ENCODE measurements around the gene SLC8A2.

The SLC8A2 gene

DNA sequence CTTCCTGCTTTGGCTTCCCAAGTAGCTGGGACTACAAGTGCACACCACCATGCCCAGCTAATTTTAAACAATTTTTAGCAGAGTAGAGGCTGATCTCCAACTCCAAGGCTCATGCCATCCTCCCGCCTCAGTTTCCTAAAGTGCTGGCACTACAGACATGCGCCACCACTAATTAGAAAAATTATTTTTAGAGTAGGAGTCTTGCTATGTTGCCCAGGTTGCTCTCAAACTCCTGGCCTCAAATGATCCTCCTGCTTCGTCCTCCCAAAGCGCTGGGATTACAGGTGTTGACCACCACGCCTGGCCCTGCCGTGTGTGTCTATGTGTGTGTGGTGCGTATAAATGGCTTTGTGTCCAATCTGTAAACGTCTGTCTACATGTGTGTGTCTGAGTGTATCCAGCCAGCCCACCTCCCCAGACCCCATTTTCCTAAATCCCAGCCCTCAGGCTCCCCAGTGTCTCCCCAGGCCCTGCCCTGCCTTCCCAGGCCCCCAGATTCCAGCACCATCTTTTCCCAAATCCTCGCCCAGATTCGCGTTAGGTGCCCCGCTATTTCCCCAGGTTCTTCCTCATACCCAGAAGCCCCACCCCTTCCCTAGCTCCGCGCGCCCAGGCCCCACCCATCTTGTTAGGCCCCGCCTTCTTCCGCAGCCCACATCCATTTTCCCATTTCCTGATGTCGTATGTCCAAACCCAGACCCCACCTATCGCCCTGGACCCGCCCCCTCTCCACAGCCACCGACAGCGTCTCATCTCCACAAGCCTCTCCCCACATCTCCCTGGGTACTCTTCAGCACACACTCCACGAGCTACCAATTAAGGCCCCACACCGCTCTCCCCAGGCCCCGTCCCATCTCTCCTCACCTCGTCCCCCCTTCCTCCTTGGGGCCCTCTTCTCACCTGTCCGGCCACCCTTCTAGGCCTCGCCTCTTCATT lies 24.9 kb downstream of the SLC8A2 start:
- Histone ChIP-seq H3K9ac (ENCODE audit: low read length in 5 of 5) (no peak overlapping the region), H3K4me3 (ENCODE audit: low read depth in 1 of 5, low read length in 5 of 5) (peak overlapping the region in 3 of 5 donors; percentile 10 to 59 (median 34)), H3K9me3 (ENCODE audit: control insufficient read depth in 5 of 5, low read length in 5 of 5) (no peaks in the 10 kb centered on the region), H3K27ac (ENCODE audit: low read depth, low read length) (no peak overlapping the region), H3K4me1 (ENCODE audit: control insufficient read depth in 5 of 5, insufficient read depth in 5 of 5, low read length in 5 of 5) (peaks cover 0 to 26% (median 11%) of the 10 kb centered on the region in 5 donors), H3K27me3 (ENCODE audit: control insufficient read depth in 5 of 5, insufficient read depth in 4 of 5, low read length in 5 of 5) (peaks cover 36 to 86% (median 72%) of the 10 kb centered on the region in 5 donors), H3K36me3 (ENCODE audit: control insufficient read depth in 5 of 5, insufficient read depth in 5 of 5, low read length in 5 of 5) (no peaks in the 10 kb centered on the region)

DNA sequence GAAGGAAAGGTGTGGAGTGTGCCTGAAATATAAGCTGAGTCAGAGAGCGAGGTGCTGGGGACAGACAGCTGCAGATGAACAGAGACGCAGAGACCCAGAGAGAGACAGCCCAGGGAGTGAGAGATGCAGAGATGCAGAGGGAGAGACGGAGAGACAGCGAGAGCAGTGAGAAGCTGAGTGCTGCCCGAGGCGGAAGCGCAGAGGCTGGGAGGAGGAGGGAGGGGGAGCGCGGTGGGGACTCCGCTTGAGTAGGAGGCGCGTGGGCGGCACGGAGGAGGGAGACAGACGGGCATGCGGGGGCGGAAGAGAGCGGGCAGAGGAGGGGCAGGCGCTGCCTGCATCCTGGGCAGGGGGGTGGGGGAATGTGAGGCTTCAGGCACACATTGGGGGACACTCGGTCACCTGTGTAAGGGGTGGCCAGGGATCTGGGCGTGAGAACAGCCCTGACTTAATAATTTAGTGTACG lies 25.7 kb downstream of the SLC8A2 start:
- Histone ChIP-seq H3K36me3 (ENCODE audit: control insufficient read depth in 5 of 5, insufficient read depth in 5 of 5, low read length in 5 of 5) (no peaks in the 10 kb centered on the region), H3K9ac (ENCODE audit: low read length in 5 of 5) (no peak overlapping the region), H3K4me1 (ENCODE audit: control insufficient read depth in 5 of 5, insufficient read depth in 5 of 5, low read length in 5 of 5) (peaks cover 0 to 26% (median 11%) of the 10 kb centered on the region in 5 donors), H3K4me3 (ENCODE audit: low read depth in 1 of 5, low read length in 5 of 5) (peak overlapping the region in 1 of 5 donors; percentile 26), H3K9me3 (ENCODE audit: control insufficient read depth in 5 of 5, low read length in 5 of 5) (no peaks in the 10 kb centered on the region), H3K27ac (ENCODE audit: low read depth, low read length) (no peak overlapping the region), H3K27me3 (ENCODE audit: control insufficient read depth in 5 of 5, insufficient read depth in 4 of 5, low read length in 5 of 5) (peaks cover 36 to 88% (median 72%) of the 10 kb centered on the region in 5 donors)

DNA sequence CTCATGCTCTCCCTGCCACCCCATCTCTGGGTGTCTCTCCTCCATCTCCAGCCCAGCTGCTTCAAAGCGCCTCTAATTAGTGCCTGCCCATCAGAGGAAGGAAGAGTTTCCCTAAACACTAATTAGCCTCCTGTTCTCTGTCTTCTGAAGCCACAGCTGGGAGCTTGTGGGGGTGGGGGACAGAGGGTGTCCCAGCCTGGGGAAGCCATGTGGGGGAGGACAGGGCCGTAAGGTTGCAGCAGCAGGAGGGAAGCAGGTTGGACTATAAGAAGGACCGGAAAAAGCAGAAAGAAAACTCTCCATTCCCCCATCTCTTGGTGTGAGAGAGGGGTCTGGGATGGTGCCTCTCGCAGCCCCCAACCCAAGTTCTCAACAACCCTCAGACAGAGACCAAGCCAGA lies 26.2 kb downstream of the SLC8A2 start:
- H3K27ac ChIP-seq (ENCODE audit: low read depth, low read length), result no peak overlapping the region
- H3K36me3 ChIP-seq (ENCODE audit: control insufficient read depth in 5 of 5, insufficient read depth in 5 of 5, low read length in 5 of 5), result no peaks in the 10 kb centered on the region
- H3K9ac ChIP-seq (ENCODE audit: low read length in 5 of 5), result no peak overlapping the region
- H3K27me3 ChIP-seq (ENCODE audit: control insufficient read depth in 5 of 5, insufficient read depth in 4 of 5, low read length in 5 of 5), result peaks cover 33 to 87% (median 72%) of the 10 kb centered on the region in 5 donors
- H3K4me3 ChIP-seq (ENCODE audit: low read depth in 1 of 5, low read length in 5 of 5), result peak overlapping the region in 1 of 5 donors; percentile 26
- no peaks in the 10 kb centered on the region for H3K9me3 ChIP-seq (ENCODE audit: control insufficient read depth in 5 of 5, low read length in 5 of 5)
- peaks cover 0 to 26% (median 11%) of the 10 kb centered on the region in 5 donors for H3K4me1 ChIP-seq (ENCODE audit: control insufficient read depth in 5 of 5, insufficient read depth in 5 of 5, low read length in 5 of 5)

DNA sequence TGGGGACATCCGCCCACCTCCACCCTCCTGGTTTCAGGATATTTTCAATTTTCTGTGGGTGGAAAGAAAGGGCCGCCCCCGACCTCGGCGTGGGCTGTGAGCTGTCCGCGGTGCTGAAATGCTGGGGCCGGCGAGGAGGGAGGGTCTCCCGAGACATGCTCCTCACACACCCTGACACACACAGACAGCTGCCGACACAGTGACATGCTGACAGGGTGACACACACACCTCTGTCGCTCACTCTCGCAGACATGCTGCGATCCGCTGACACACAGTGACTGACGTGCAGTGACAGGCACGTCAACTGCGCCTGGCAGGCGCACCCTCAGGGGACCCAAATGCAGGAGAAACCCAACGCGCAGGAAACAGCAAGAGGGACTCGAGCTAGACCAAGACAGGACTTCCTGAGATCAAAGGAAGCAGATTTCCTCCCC lies 27.3 kb downstream of the SLC8A2 start:
- peaks cover 0 to 26% (median 11%) of the 10 kb centered on the region in 5 donors for H3K4me1 ChIP-seq (ENCODE audit: control insufficient read depth in 5 of 5, insufficient read depth in 5 of 5, low read length in 5 of 5)
- no peak overlapping the region for H3K27ac ChIP-seq (ENCODE audit: low read depth, low read length)
- H3K4me3 ChIP-seq (ENCODE audit: low read depth in 1 of 5, low read length in 5 of 5), result no peak overlapping the region
- no peak overlapping the region for H3K9ac ChIP-seq (ENCODE audit: low read length in 5 of 5)
- no peaks in the 10 kb centered on the region for H3K36me3 ChIP-seq (ENCODE audit: control insufficient read depth in 5 of 5, insufficient read depth in 5 of 5, low read length in 5 of 5)
- peaks cover 30 to 77% (median 64%) of the 10 kb centered on the region in 5 donors for H3K27me3 ChIP-seq (ENCODE audit: control insufficient read depth in 5 of 5, insufficient read depth in 4 of 5, low read length in 5 of 5)
- H3K9me3 ChIP-seq (ENCODE audit: control insufficient read depth in 5 of 5, low read length in 5 of 5), result no peaks in the 10 kb centered on the region

DNA sequence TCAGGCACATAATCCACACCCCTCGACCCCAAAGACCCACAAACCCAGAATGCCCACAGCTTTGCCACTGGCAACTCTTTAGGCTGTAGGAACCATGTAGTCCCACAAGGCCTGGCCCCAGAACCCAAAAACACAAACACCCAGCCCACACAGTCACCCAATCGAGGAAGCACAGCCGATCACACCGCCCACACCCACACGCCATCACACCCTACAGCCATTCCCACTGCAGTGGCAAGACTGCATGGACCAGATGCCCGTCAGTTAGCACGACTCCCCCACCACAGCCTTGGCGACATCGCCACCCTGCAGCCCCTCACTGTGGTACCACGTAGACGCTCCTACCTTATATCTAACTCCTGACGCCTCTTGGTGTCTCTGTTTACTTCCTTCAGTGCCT lies 28.4 kb downstream of the SLC8A2 start:
- Histone ChIP-seq H3K4me1 (ENCODE audit: control insufficient read depth in 5 of 5, insufficient read depth in 5 of 5, low read length in 5 of 5) (peaks cover 0 to 26% (median 11%) of the 10 kb centered on the region in 5 donors), H3K27ac (ENCODE audit: low read depth, low read length) (no peak overlapping the region), H3K4me3 (ENCODE audit: low read depth in 1 of 5, low read length in 5 of 5) (no peak overlapping the region), H3K9ac (ENCODE audit: low read length in 5 of 5) (no peak overlapping the region), H3K27me3 (ENCODE audit: control insufficient read depth in 5 of 5, insufficient read depth in 4 of 5, low read length in 5 of 5) (peaks cover 22 to 73% (median 61%) of the 10 kb centered on the region in 5 donors), H3K36me3 (ENCODE audit: control insufficient read depth in 5 of 5, insufficient read depth in 5 of 5, low read length in 5 of 5) (no peaks in the 10 kb centered on the region), H3K9me3 (ENCODE audit: control insufficient read depth in 5 of 5, low read length in 5 of 5) (no peaks in the 10 kb centered on the region)

DNA sequence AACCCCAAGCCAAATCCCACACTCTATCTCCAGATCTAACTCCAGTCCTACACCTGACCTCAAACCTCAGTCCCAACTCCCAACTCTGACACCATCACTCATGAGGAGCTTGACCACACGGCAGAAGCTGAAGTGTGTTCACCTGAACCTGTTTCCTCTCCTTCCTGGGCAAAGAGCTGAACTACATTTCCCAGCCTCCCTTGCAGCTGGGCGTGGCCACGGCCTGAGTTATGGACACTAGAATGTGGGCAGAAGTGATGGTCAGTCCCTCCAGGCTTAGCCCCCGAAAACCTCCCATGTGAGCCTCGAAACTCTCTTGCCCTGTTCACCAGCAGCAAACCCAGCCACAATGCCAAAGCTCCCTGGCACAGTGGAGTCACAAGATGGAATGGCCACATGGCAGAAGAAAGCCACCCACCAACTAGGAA lies 32.9 kb downstream of the SLC8A2 start:
- no peaks in the 10 kb centered on the region for H3K36me3 ChIP-seq (ENCODE audit: control insufficient read depth in 5 of 5, insufficient read depth in 5 of 5, low read length in 5 of 5)
- no peak overlapping the region for H3K27ac ChIP-seq (ENCODE audit: low read depth, low read length)
- peaks cover 3 to 50% (median 38%) of the 10 kb centered on the region in 5 donors for H3K27me3 ChIP-seq (ENCODE audit: control insufficient read depth in 5 of 5, insufficient read depth in 4 of 5, low read length in 5 of 5)
- H3K4me3 ChIP-seq (ENCODE audit: low read depth in 1 of 5, low read length in 5 of 5), result no peak overlapping the region
- peaks cover 0 to 4% (median 0%) of the 10 kb centered on the region in 5 donors for H3K4me1 ChIP-seq (ENCODE audit: control insufficient read depth in 5 of 5, insufficient read depth in 5 of 5, low read length in 5 of 5)
- H3K9ac ChIP-seq (ENCODE audit: low read length in 5 of 5), result no peak overlapping the region
- H3K9me3 ChIP-seq (ENCODE audit: control insufficient read depth in 5 of 5, low read length in 5 of 5), result no peaks in the 10 kb centered on the region

DNA sequence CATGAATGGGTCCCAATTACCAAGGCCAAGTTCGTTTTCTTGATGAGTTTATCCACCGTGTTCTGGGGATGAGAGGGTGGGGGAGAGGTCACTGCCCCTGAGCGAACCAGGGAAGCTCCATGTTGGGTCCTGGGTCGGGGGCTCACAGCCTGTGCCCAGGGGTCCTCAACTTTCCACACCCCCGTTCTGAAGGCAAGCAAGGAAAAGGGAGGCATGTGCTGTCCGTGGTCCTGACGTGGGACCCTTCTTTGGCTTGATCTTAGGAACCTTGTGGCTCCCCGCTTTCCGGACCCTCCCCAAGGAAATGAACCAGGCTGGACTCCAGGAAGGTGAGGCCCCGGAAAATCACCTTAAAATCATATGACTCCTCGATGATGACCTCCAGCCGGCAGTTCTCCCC lies 34.2 kb downstream of the SLC8A2 start:
- H3K36me3 ChIP-seq (ENCODE audit: control insufficient read depth in 5 of 5, insufficient read depth in 5 of 5, low read length in 5 of 5), result no peaks in the 10 kb centered on the region
- no peak overlapping the region for H3K27ac ChIP-seq (ENCODE audit: low read depth, low read length)
- no peaks in the 10 kb centered on the region for H3K9me3 ChIP-seq (ENCODE audit: control insufficient read depth in 5 of 5, low read length in 5 of 5)
- H3K4me3 ChIP-seq (ENCODE audit: low read depth in 1 of 5, low read length in 5 of 5), result no peak overlapping the region
- H3K9ac ChIP-seq (ENCODE audit: low read length in 5 of 5), result no peak overlapping the region
- H3K4me1 ChIP-seq (ENCODE audit: control insufficient read depth in 5 of 5, insufficient read depth in 5 of 5, low read length in 5 of 5), result peaks cover 0 to 4% (median 0%) of the 10 kb centered on the region in 5 donors
- peaks cover 1 to 44% (median 29%) of the 10 kb centered on the region in 5 donors for H3K27me3 ChIP-seq (ENCODE audit: control insufficient read depth in 5 of 5, insufficient read depth in 4 of 5, low read length in 5 of 5)

DNA sequence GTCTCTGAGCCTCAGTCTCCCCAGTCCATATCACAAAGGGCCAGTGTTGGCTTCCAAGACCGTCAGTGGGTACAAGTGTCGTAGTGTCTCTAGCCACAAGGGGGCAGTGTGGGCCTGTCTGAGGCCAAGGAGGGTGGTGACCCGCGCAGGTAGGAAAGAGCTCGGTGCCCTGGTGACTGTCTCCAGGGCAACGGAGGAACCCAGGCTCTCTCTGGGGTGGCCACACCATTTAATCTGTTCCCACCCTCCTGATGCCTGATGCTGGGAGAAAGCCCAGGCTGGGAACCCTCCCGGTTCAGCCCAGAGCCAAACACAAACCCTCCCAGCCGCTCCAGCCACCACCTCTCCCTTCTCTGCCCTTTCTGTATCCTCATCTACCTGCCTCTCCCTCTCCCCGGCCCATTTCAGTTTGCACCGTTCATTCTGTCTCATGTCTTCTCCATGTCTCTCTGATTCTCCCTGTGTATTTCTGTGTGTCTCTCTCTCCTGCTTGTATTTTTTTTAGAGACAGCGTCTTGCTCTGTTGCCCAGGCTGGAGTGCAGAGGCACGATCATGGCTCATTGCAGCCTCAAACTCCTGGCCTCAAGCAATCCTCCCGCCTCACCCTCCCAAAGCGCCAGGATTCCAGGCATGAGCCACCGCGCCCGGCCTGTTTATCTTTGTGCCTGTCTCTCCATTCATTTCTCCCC lies 34.8 kb downstream of the SLC8A2 start:
- peaks cover 5 to 46% (median 32%) of the 10 kb centered on the region in 5 donors for H3K27me3 ChIP-seq (ENCODE audit: control insufficient read depth in 5 of 5, insufficient read depth in 4 of 5, low read length in 5 of 5)
- H3K4me1 ChIP-seq (ENCODE audit: control insufficient read depth in 5 of 5, insufficient read depth in 5 of 5, low read length in 5 of 5), result peaks cover 0 to 4% (median 0%) of the 10 kb centered on the region in 5 donors
- no peak overlapping the region for H3K27ac ChIP-seq (ENCODE audit: low read depth, low read length)
- H3K9me3 ChIP-seq (ENCODE audit: control insufficient read depth in 5 of 5, low read length in 5 of 5), result no peaks in the 10 kb centered on the region
- H3K36me3 ChIP-seq (ENCODE audit: control insufficient read depth in 5 of 5, insufficient read depth in 5 of 5, low read length in 5 of 5), result no peaks in the 10 kb centered on the region
- no peak overlapping the region for H3K9ac ChIP-seq (ENCODE audit: low read length in 5 of 5)
- no peak overlapping the region for H3K4me3 ChIP-seq (ENCODE audit: low read depth in 1 of 5, low read length in 5 of 5)

DNA sequence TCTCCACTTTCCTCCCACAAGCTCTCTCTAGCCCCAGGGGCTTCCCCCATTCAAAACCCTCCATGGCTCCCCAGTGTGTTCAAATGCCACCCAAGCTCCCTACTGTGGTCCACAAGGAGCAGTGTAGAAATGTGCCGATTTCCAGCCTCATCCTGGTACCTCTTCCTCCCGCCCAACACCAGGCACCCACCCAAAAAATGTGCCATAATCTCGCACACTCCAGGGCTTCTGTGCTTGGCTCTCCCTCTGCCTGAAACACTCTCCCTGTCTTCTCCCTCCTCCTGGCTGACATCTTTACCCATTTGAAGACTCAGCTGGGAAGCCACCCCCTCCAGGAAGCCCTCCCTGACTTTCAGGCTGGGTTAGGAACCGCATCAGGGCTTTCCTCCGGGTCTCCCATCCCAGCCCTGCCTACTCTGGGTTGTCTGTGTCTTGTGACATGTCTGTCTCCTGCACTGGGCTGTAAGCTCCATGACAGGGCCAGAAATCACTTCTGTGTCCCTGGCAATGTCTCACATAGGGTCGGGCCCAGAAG lies 35.7 kb downstream of the SLC8A2 start:
- H3K9me3 ChIP-seq (ENCODE audit: control insufficient read depth in 5 of 5, low read length in 5 of 5), result no peaks in the 10 kb centered on the region
- no peak overlapping the region for H3K4me3 ChIP-seq (ENCODE audit: low read depth in 1 of 5, low read length in 5 of 5)
- H3K4me1 ChIP-seq (ENCODE audit: control insufficient read depth in 5 of 5, insufficient read depth in 5 of 5, low read length in 5 of 5), result peaks cover 0 to 4% (median 0%) of the 10 kb centered on the region in 5 donors
- H3K9ac ChIP-seq (ENCODE audit: low read length in 5 of 5), result no peak overlapping the region
- H3K27me3 ChIP-seq (ENCODE audit: control insufficient read depth in 5 of 5, insufficient read depth in 4 of 5, low read length in 5 of 5), result peaks cover 8 to 49% (median 36%) of the 10 kb centered on the region in 5 donors
- H3K36me3 ChIP-seq (ENCODE audit: control insufficient read depth in 5 of 5, insufficient read depth in 5 of 5, low read length in 5 of 5), result no peaks in the 10 kb centered on the region
- no peak overlapping the region for H3K27ac ChIP-seq (ENCODE audit: low read depth, low read length)

Measured in subcutaneous abdominal adipose tissue (tissue), 5 donors.